GM23248 (cell line): ENCODE results near the gene EML5.

Experiments
- EZH2 ChIP-seq: fragments of 200-600 bp; sonication (generic); IDR thresholded peaks from 2 replicates; pipeline ENCODE4 v1.6.1; 2018; ENCODE audit warnings: antibody characterized with exemption, mild to moderate bottlenecking; ENCODE audit not compliant: insufficient read depth, poor library complexity, severe bottlenecking
- EZH2phosphoT487 ChIP-seq: fragments of 200-600 bp; sonication (generic); IDR thresholded peaks from 2 replicates; pipeline ENCODE4 v1.6.1; 2018; ENCODE audit warnings: antibody characterized with exemption, moderate library complexity, mild to moderate bottlenecking, low read depth; ENCODE audit not compliant: insufficient read depth

DNA sequence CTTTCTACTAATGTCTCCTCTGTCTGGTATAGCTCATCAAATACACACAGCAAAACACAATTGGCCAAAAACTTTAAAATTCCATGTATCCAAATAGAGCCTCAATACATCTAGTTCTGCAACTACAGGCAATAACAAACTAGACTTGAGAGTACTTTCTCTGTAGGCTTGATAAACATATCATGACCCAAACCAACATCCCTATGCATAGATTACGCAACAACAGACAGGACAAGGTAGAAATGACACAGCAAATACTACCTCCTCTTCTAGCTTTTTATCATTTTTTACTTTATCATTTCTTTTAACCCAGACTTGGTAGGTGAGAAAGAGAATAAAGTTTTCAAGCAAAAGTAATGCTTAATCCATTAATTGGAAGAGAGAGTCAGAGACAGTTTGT lies 41.8 kb downstream of the EML5 start:
- TF ChIP-seq EZH2 (no peak), EZH2phosphoT487 (no peak)
